GM19463 (cell line): ENCODE data around the gene CALHM5.
"Not testable (repeated sequence)": the region's sequence is repeated elsewhere in the genome, so short reads cannot be mapped to it uniquely, and the experiment has no call there.

Experiments used
- ATAC-seq: cut with Tn5 transposase; IDR thresholded peaks from one replicate; pipeline ENCODE4 v1.9.1; 2021; ENCODE audit warnings: mild to moderate bottlenecking, moderate library complexity; ENCODE audit not compliant: unreplicated experiment

Gene CALHM5

GRCh38 chr6:116511424-116512110, at the start of gene CALHM5:
Gene CALHM5, plus strand, starts transcription at chr6:116511639. Its CDS starts 58 bp downstream, at chr6:116511697.
- no peak for ATAC-seq

GRCh38 chr6:116461932-116462885, 49.2 kb upstream of the CALHM5 start:
- ATAC-seq = peak; percentile 78

GRCh38 chr6:116463301-116463700, 48.1 kb upstream of the CALHM5 start:
- no peak for ATAC-seq

- no peak for ATAC-seq
These were observed 46.2 kb upstream of the CALHM5 start for GRCh38 chr6:116465246-116465645.

GRCh38 chr6:116467096-116467495, 44.3 kb upstream of the CALHM5 start:
- no peak for ATAC-seq

- no peak for ATAC-seq
These were observed 43.9 kb upstream of the CALHM5 start for GRCh38 chr6:116467514-116467913.

GRCh38 chr6:116468293-116468692, 43.1 kb upstream of the CALHM5 start:
- no peak for ATAC-seq

GRCh38 chr6:116471531-116471930, 39.9 kb upstream of the CALHM5 start:
- no peak for ATAC-seq

- no peak for ATAC-seq
These were observed 38.7 kb upstream of the CALHM5 start for GRCh38 chr6:116472706-116473105.

- no peak for ATAC-seq
These were observed 36.3 kb upstream of the CALHM5 start for GRCh38 chr6:116475141-116475540.

- ATAC-seq = peak; percentile 100
These were observed 35.3 kb upstream of the CALHM5 start for GRCh38 chr6:116476002-116476678.

GRCh38 chr6:116482780-116483179, 28.7 kb upstream of the CALHM5 start:
- no peak for ATAC-seq

GRCh38 chr6:116483616-116484015, 27.8 kb upstream of the CALHM5 start:
- ATAC-seq = no peak

GRCh38 chr6:116485559-116486184, 25.8 kb upstream of the CALHM5 start:
- no peak for ATAC-seq

- no peak for ATAC-seq
These were observed 19.7 kb upstream of the CALHM5 start for GRCh38 chr6:116491610-116492330.

GRCh38 chr6:116492331-116493067, 18.9 kb upstream of the CALHM5 start:
- ATAC-seq = no peak

GRCh38 chr6:116495161-116495560, 16.3 kb upstream of the CALHM5 start:
- ATAC-seq = not testable (repeated sequence)

GRCh38 chr6:116497113-116497676, 14.2 kb upstream of the CALHM5 start:
- ATAC-seq = no peak

GRCh38 chr6:116500969-116501433, 10.4 kb upstream of the CALHM5 start:
- ATAC-seq = no peak
